GM12878 (cell line): ENCODE data around the gene ELK4. TPM values are rescaled to one million over a fixed set of nuclear protein-coding genes. Genes with fewer than 3 reads are reported as not detected.

ENCODE experiments used
- MEF2B ChIP-seq: fragments of 450-650 bp; IDR thresholded peaks from 2 replicates; pipeline ENCODE4 v1.6.1; 2018; ENCODE audit warnings: mild to moderate bottlenecking, moderate library complexity; ENCODE audit not compliant: partially characterized antibody, poor library complexity, severe bottlenecking
- REST ChIP-seq: IDR thresholded peaks from 2 replicates; pipeline ENCODE4 v1.6.1; 2012; ENCODE audit warnings: mild to moderate bottlenecking, low read depth, low read length
- ZBED1 ChIP-seq: IDR thresholded peaks from 2 replicates; pipeline ENCODE4 v1.6.1; 2016; ENCODE audit warnings: borderline replicate concordance
- ZNF687 ChIP-seq: fragments of 450-650 bp; IDR thresholded peaks from 2 replicates; pipeline ENCODE4 v1.6.1; 2017; ENCODE audit warnings: mild to moderate bottlenecking, moderate library complexity
- polyA plus RNA-seq, 11 experiments: library from polyadenylated mRNA; depleted of rRNA in 4 of 11; unstranded in 6 of 11; stranded (reverse) in 5 of 11; fragments of >200 nt; fragmentation: Nextera tagmentation in 4 of 11; fragmentation: Illumina TruSeq in 1 of 11; extraction: Ambion mirVana in 4 of 11; extraction: Trizol in 1 of 11; gene quantifications; 1 replicate in 1 of 11; 2 replicates in 10 of 11; pipeline versions ENCODE4 v1.2.1 to v1.2.3, GENCODE V29; 2011 to 2016; ENCODE audit warnings: inconsistent platforms in 2 of 11, missing spikeins in 2 of 11, low read depth in 1 of 11
- total RNA-seq, 4 experiments: library from RNA; depleted of rRNA in 3 of 4; stranded (reverse); fragments of >200 nt in 3 of 4; fragmentation: Illumina TruSeq in 1 of 4; extraction: Trizol in 1 of 4; gene quantifications; 2 replicates each; pipeline versions ENCODE4 v1.2.1 to v1.2.3, GENCODE V29; 2013 to 2021

The ELK4 gene
- total and polyA plus RNA-seq, 10 of the 15 experiments (the other 5 are each of a cell fraction or from before 2014, with no cell fraction given), result 5.2 to 71.5 (median 18.5) TPM

GRCh38 chr1:205661429-205662134 lies 29.8 kb upstream of the ELK4 start (continued):
- TF ChIP-seq ZNF687 (no peak), MEF2B (no peak), ZBED1 (no peak), REST (no peak)
